ENCODE data around the gene MFSD6L.

- no peak for TF ChIP-seq POLR2A (IDR thresholded peaks at IDR 0.05; ENCODE audit: low read length)
- no peak for TF ChIP-seq GATA1 (IDR thresholded peaks at IDR 0.05; ENCODE audit: low read depth, low read length)
These were observed 24.1 kb upstream of the MFSD6L start for GRCh38 chr17:8823279-8823678.
